ENCODE measurements around the gene SIPA1. TPM values are rescaled to one million over a fixed set of nuclear protein-coding genes. Genes with fewer than 3 reads are reported as not detected.
A peak's percentile ranks its signal among the peaks of the same experiment; 100 is the strongest.

Gene SIPA1
- total and polyA plus RNA-seq, 4 donors = 15.4 to 34.9 (median 22.8) TPM

GRCh38 chr11:65634905-65635731 is 2.8 kb upstream of the SIPA1 start:
- H3K27me3 ChIP-seq (ENCODE audit: control insufficient read depth in 4 of 4, insufficient read depth in 4 of 4, low read length in 3 of 4) = no peaks in the 10 kb centered on the region
- H3K4me3 ChIP-seq (ENCODE audit: low read depth in 1 of 3, low read length in 3 of 3) = no peak overlapping the region
- no peaks in the 10 kb centered on the region for H3K9me3 ChIP-seq (ENCODE audit: control insufficient read depth in 4 of 4, low read length in 3 of 4)
- H3K36me3 ChIP-seq (ENCODE audit: control insufficient read depth in 4 of 4, insufficient read depth in 3 of 4, low read depth in 1 of 4, low read length in 3 of 4) = peaks cover 9 to 36% (median 19%) of the 10 kb centered on the region in 4 donors
- H3K9ac ChIP-seq (ENCODE audit: low read depth in 1 of 2, low read length in 2 of 2) = no peak overlapping the region
- peaks cover 3 to 46% (median 32%) of the 10 kb centered on the region in 4 donors for H3K4me1 ChIP-seq (ENCODE audit: control insufficient read depth in 4 of 4, insufficient read depth in 4 of 4, low read length in 3 of 4)
- TF ChIP-seq RAD21 (IDR thresholded peaks at IDR 0.05) = no peak
- TF ChIP-seq ZBTB33 (IDR thresholded peaks at IDR 0.05) = no peak
- no peak for TF ChIP-seq HNF4A (conservative IDR thresholded peaks at IDR 0.05)
- TF ChIP-seq EGR1 (IDR thresholded peaks at IDR 0.05; ENCODE audit: low read depth in 2 of 2) = no peak
- no peak for TF ChIP-seq GABPA (IDR thresholded peaks at IDR 0.05 in 1 of 2, conservative IDR thresholded peaks at IDR 0.05 in 1 of 2)
- no peak for TF ChIP-seq FOXA1 (IDR thresholded peaks at IDR 0.05)
- TF ChIP-seq RXRA (IDR thresholded peaks at IDR 0.05) = no peak
- TF ChIP-seq YY1 (IDR thresholded peaks at IDR 0.05) = no peak
- WGBS = 96% methylated on average over 46 of the region's 46 CpGs
- no peak overlapping the region for H3K27ac ChIP-seq (ENCODE audit: low read depth in 1 of 2, low read length in 2 of 2)
- DNase-seq (ENCODE audit: low spot score) = no peak

GRCh38 chr11:65636108-65637031 is 1.5 kb upstream of the SIPA1 start:
- Histone ChIP-seq H3K9ac (ENCODE audit: low read depth in 1 of 2, low read length in 2 of 2) (peak overlapping the region in 1 of 2 donors; percentile 29), H3K27ac (ENCODE audit: low read depth in 1 of 2, low read length in 2 of 2) (no peak overlapping the region), H3K4me1 (ENCODE audit: control insufficient read depth in 4 of 4, insufficient read depth in 4 of 4, low read length in 3 of 4) (peaks cover 3 to 53% (median 35%) of the 10 kb centered on the region in 4 donors), H3K27me3 (ENCODE audit: control insufficient read depth in 4 of 4, insufficient read depth in 4 of 4, low read length in 3 of 4) (no peaks in the 10 kb centered on the region), H3K4me3 (ENCODE audit: low read depth in 1 of 3, low read length in 3 of 3) (no peak overlapping the region), H3K36me3 (ENCODE audit: control insufficient read depth in 4 of 4, insufficient read depth in 3 of 4, low read depth in 1 of 4, low read length in 3 of 4) (peaks cover 4 to 27% (median 15%) of the 10 kb centered on the region in 4 donors), H3K9me3 (ENCODE audit: control insufficient read depth in 4 of 4, low read length in 3 of 4) (no peaks in the 10 kb centered on the region)
- no peak for TF ChIP-seq EGR1 (IDR thresholded peaks at IDR 0.05; ENCODE audit: low read depth in 2 of 2)
- TF ChIP-seq FOXA1 (IDR thresholded peaks at IDR 0.05) = no peak
- TF ChIP-seq RXRA (IDR thresholded peaks at IDR 0.05) = no peak
- no peak for TF ChIP-seq YY1 (IDR thresholded peaks at IDR 0.05)
- no peak for TF ChIP-seq REST (IDR thresholded peaks at IDR 0.05)
- TF ChIP-seq ZBTB33 (IDR thresholded peaks at IDR 0.05) = no peak
- no peak for TF ChIP-seq HNF4G (IDR thresholded peaks at IDR 0.05)
- TF ChIP-seq MAX (IDR thresholded peaks at IDR 0.05) = no peak
- TF ChIP-seq RAD21 (IDR thresholded peaks at IDR 0.05) = no peak
- no peak for TF ChIP-seq ATF3 (IDR thresholded peaks at IDR 0.05)
- no peak for TF ChIP-seq TAF1 (conservative IDR thresholded peaks at IDR 0.05)
- TF ChIP-seq SP1 (IDR thresholded peaks at IDR 0.05) = no peak
- no peak for TF ChIP-seq CTCF (IDR thresholded peaks at IDR 0.05; ENCODE audit: low read depth, low read length, missing input control)
- TF ChIP-seq FOXA2 (IDR thresholded peaks at IDR 0.05) = no peak
- no peak for TF ChIP-seq HNF4A (conservative IDR thresholded peaks at IDR 0.05)
- no peak for TF ChIP-seq NR2F2 (IDR thresholded peaks at IDR 0.05)
- TF ChIP-seq JUND (IDR thresholded peaks at IDR 0.05) = no peak
- no peak for TF ChIP-seq GABPA (IDR thresholded peaks at IDR 0.05 in 1 of 2, conservative IDR thresholded peaks at IDR 0.05 in 1 of 2)
- WGBS = 96% methylated on average over 28 of the region's 28 CpGs
- peak; percentile 82 for DNase-seq (ENCODE audit: low spot score)

Data from liver (tissue), 9 donors.